Measurements from ENCODE around the gene RARA. TPM values are rescaled to one million over a fixed set of nuclear protein-coding genes. Genes with fewer than 3 reads are reported as not detected.

The RARA gene
- total RNA-seq, 4 donors from 2014 or later, result 18.5 to 41.8 (median 28.5) TPM

- Histone ChIP-seq H3K9me3 (no peaks in the 10 kb centered on the region), H3K27ac (peak overlapping the region; percentile 79 to 97 (median 91)), H3K36me3 (no peaks in the 10 kb centered on the region), H3K4me3 (peak overlapping the region; percentile 67 to 98), H3K27me3 (no peaks in the 10 kb centered on the region), H3K4me1 (peaks cover 6 to 95% (median 74%) of the 10 kb centered on the region in 3 donors)
- no peak for ATAC-seq
- WGBS, 2 donors (ENCODE audit: low coverage in 1 of 2), result 14% methylated on average over 3 of the region's 13 CpGs; no CpG with 5 or more reads in 1 of the 2 donors
- TF ChIP-seq POLR2AphosphoS5 (IDR thresholded peaks at IDR 0.05), result no peak
- peak in 2 of 4 experiments; percentile 30 to 47 for TF ChIP-seq CTCF (IDR thresholded peaks at IDR 0.05)
These were observed 9.9 kb downstream of the RARA start for GRCh38 chr17:40318830-40319391.

DNA sequence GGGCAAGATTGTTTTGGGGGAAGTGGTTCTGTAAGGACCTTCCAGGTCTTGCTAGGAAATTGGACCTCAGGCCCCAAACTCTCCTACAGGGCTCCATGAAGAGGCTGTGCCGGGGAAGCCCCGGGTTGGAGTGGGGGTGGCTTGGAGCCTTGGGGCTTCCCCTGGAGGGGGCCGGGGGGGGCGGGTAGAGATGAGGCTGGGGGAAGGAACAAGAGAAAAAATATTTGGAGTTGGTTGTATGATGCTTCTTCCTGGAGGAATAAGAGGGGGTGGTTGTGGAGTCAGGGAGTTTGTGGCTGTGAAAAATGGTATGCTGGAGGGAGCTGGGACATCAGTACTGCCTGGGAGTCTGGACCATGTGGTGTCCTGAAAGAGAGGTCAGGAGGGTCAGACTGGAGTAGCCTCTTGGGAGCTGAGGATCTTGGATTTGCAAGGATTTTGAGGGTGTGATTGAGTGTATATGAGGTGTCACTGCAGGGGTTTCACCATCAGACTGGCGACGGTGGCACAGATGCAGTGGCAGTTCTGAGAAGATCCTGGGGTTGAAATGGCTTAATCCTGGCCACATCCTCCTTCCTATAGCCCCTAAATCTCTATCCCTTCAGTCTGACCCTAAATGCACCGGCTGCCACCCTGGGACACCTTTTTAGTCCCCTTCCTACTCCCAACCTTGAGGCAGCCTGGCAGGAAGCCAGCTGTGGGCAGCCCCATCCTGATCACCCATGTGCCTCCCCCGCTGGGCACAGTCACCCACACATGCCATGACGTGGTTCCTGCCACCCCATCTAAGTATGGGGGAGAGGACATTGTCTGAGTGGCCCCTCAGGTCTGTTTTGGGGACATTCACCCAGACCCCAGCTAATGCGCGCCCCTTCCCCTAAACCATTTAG is 10.9 kb downstream of the RARA start:
- Histone ChIP-seq H3K4me1 (peaks cover 6 to 95% (median 75%) of the 10 kb centered on the region in 3 donors), H3K9me3 (no peaks in the 10 kb centered on the region), H3K4me3 (peak overlapping the region in 1 of 2 donors; percentile 98), H3K27me3 (no peaks in the 10 kb centered on the region), H3K27ac (peak overlapping the region; percentile 51 to 97 (median 91)), H3K36me3 (no peaks in the 10 kb centered on the region)
- ATAC-seq, result no peak
- WGBS, 2 donors (ENCODE audit: low coverage in 1 of 2), result 38% methylated on average over 4 of the region's 11 CpGs; no CpG with 5 or more reads in 1 of the 2 donors
- TF ChIP-seq CTCF (IDR thresholded peaks at IDR 0.05) (no peak), POLR2AphosphoS5 (IDR thresholded peaks at IDR 0.05) (no peak), POLR2A (IDR thresholded peaks at IDR 0.05) (no peak), EP300 (IDR thresholded peaks at IDR 0.05) (no peak)

GRCh38 chr17:40320756-40321523 is 12.0 kb downstream of the RARA start:
- Histone ChIP-seq H3K4me1 (peaks cover 6 to 95% (median 76%) of the 10 kb centered on the region in 3 donors), H3K36me3 (no peaks in the 10 kb centered on the region), H3K9me3 (no peaks in the 10 kb centered on the region), H3K27ac (peak overlapping the region; percentile 68 to 97 (median 91)), H3K27me3 (no peaks in the 10 kb centered on the region), H3K4me3 (peak overlapping the region in 1 of 2 donors; percentile 98)
- 35% methylated on average over 4 of the region's 19 CpGs; no CpG with 5 or more reads in 1 of the 2 donors for WGBS, 2 donors (ENCODE audit: low coverage in 1 of 2)
- ATAC-seq, result peak; percentile 23
- TF ChIP-seq CTCF (IDR thresholded peaks at IDR 0.05) (no peak), EP300 (IDR thresholded peaks at IDR 0.05) (no peak), POLR2AphosphoS5 (IDR thresholded peaks at IDR 0.05) (peak; percentile 58), POLR2A (IDR thresholded peaks at IDR 0.05) (peak in 1 of 2 donors; percentile 15)

DNA sequence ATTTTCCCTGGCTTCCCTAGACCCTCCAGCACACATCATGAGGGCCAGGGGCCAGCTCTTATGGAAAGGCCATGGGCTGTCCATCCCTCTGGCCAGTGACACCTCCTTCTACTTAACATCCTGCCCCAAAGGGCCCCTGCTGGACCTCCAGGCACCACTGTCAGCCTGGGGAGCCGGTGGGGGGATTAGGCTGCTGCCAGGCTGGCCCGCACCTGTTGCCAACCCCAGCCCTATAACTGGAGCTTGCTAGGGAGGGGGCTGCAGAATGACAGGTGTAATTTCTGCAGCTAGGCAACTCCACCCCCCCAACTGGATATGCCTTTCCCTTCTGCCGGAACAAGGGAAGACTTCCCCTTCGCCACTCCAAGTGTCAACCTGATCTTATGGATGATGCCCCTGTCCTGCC is 12.5 kb downstream of the RARA start:
- H3K36me3 ChIP-seq, result no peaks in the 10 kb centered on the region
- peak overlapping the region in 1 of 2 donors; percentile 98 for H3K4me3 ChIP-seq
- no peaks in the 10 kb centered on the region for H3K27me3 ChIP-seq
- no peaks in the 10 kb centered on the region for H3K9me3 ChIP-seq
- no CpG with 5 or more reads among the region's 4 CpGs for WGBS, 2 donors (ENCODE audit: low coverage in 1 of 2)
- peak overlapping the region; percentile 68 to 97 (median 91) for H3K27ac ChIP-seq
- ATAC-seq, result no peak
- TF ChIP-seq POLR2A (IDR thresholded peaks at IDR 0.05), result no peak
- H3K4me1 ChIP-seq, result peaks cover 6 to 95% (median 76%) of the 10 kb centered on the region in 3 donors

GRCh38 chr17:40321961-40322357 is 13.0 kb downstream of the RARA start:
- no peak for TF ChIP-seq EP300 (IDR thresholded peaks at IDR 0.05)
- no peak for TF ChIP-seq CTCF (IDR thresholded peaks at IDR 0.05)
- TF ChIP-seq POLR2A (IDR thresholded peaks at IDR 0.05), result no peak
- TF ChIP-seq POLR2AphosphoS5 (IDR thresholded peaks at IDR 0.05), result no peak
- WGBS, 2 donors (ENCODE audit: low coverage in 1 of 2), result no CpG with 5 or more reads among the region's 4 CpGs
- H3K4me3 ChIP-seq, result peak overlapping the region; percentile 4 to 98
- H3K4me1 ChIP-seq, result peaks cover 6 to 95% (median 78%) of the 10 kb centered on the region in 3 donors
- peak overlapping the region; percentile 68 to 97 (median 91) for H3K27ac ChIP-seq
- no peaks in the 10 kb centered on the region for H3K9me3 ChIP-seq
- no peak for ATAC-seq
- H3K27me3 ChIP-seq, result no peaks in the 10 kb centered on the region
- no peaks in the 10 kb centered on the region for H3K36me3 ChIP-seq

All from gastroesophageal sphincter (tissue), 4 donors.